ENCODE results near the gene SIN3B. TPM values are rescaled to one million over a fixed set of nuclear protein-coding genes. Genes with fewer than 3 reads are reported as not detected.

Gene SIN3B
- total RNA-seq, 2 donors from 2014 or later: 19.8 to 31.0 TPM

DNA sequence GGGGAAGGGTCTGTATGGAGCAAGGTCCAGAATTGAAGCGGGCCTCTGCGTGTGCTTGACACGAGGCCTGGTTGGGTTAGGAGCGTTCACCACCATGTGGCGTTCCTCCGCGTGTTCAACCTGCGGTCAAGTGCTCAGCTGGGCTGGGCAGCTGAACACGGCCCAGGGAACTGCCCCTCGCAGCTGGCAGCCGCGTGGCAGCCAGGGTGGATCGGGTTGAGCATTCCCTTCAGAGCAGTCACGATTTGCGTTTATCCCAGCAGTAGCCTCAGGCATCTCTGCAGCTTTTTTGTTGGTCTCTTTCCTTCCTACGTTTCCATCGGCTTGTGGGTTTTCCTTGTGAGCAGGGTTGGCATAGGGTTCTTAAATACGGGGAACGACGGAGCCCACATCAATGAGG lies 30.9 kb downstream of the SIN3B start:
- H3K9me3 ChIP-seq: no peaks in the 10 kb centered on the region
- H3K4me1 ChIP-seq: no peaks in the 10 kb centered on the region
- DNase-seq: no peak
- no peaks in the 10 kb centered on the region for H3K27me3 ChIP-seq
- no peak overlapping the region for H3K27ac ChIP-seq
- intact Hi-C loops (cut with DNase I): no loop called here
- no peak overlapping the region for H3K4me3 ChIP-seq
- no peak for TF ChIP-seq CTCF (IDR thresholded peaks at IDR 0.05)
- no peaks in the 10 kb centered on the region for H3K36me3 ChIP-seq
- H3K9ac ChIP-seq (ENCODE audit: low read depth in 2 of 2, low read length in 2 of 2): no peak overlapping the region

DNA sequence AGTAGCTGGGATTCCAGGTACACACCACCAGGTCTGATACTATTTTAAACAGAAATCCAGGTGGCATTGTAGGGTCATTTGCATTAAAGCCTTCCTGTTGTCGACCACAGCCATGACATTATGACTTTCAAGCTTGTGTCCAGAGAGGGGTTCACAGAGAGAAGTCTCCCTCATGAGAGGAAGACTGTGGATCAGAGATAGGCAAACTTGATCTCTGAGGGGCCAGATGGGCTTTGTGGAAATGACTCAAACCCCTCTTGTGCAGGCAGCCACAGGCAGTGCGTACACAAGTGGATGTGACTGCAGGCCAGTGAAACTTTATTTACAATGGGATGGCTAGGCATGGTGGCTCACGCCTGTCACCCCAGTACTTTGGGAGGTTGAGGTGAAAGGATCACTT lies 31.8 kb downstream of the SIN3B start:
- H3K9ac ChIP-seq (ENCODE audit: low read depth in 2 of 2, low read length in 2 of 2): no peak overlapping the region
- intact Hi-C loops (cut with DNase I): no loop called here
- no peaks in the 10 kb centered on the region for H3K4me1 ChIP-seq
- no peaks in the 10 kb centered on the region for H3K36me3 ChIP-seq
- H3K9me3 ChIP-seq: no peaks in the 10 kb centered on the region
- TF ChIP-seq CTCF (IDR thresholded peaks at IDR 0.05): no peak
- DNase-seq: no peak
- H3K27ac ChIP-seq: no peak overlapping the region
- H3K27me3 ChIP-seq: no peaks in the 10 kb centered on the region
- no peak overlapping the region for H3K4me3 ChIP-seq

GRCh38 chr19:16861834-16862233 lies 32.6 kb downstream of the SIN3B start:
- Histone ChIP-seq H3K4me3 (no peak overlapping the region), H3K36me3 (no peaks in the 10 kb centered on the region), H3K27ac (no peak overlapping the region), H3K9ac (ENCODE audit: low read depth in 2 of 2, low read length in 2 of 2) (no peak overlapping the region), H3K4me1 (no peaks in the 10 kb centered on the region), H3K9me3 (no peaks in the 10 kb centered on the region), H3K27me3 (no peaks in the 10 kb centered on the region)
- intact Hi-C loops (cut with DNase I): no loop called here
- TF ChIP-seq CTCF (IDR thresholded peaks at IDR 0.05): no peak
- no peak for DNase-seq

DNA sequence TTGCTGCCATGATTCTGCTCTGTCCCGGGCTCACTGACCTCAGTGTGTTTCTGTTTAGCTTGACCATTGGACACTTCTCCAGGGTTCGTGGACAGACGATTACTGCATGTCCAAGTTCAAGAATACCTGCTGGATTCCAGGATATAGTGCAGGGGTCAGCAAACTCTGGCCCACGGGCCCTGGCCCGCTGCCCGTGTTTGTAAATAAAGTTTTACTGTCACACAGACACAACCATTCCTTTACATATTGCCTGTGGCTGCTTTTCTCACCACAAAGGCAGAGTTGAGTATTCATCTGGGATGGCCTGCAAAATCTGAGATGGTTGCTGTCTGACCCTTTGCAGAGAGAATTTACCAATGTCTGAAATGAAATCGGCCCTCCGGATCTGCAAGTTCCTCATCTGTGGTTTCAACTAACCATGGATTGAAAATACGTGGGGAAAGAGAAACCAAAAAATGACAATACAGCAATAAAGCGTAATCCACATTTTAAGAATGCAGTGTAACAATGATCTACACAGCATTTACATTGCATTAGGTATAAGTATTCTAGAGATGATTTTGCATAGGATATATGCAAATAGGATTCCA lies 33.7 kb downstream of the SIN3B start:
- Histone ChIP-seq H3K9me3 (no peaks in the 10 kb centered on the region), H3K27ac (no peak overlapping the region), H3K27me3 (no peaks in the 10 kb centered on the region), H3K4me1 (no peaks in the 10 kb centered on the region), H3K36me3 (peaks cover 9% of the 10 kb centered on the region), H3K4me3 (no peak overlapping the region), H3K9ac (ENCODE audit: low read depth in 2 of 2, low read length in 2 of 2) (no peak overlapping the region)
- intact Hi-C loops (cut with DNase I): no loop called here
- no peak for TF ChIP-seq CTCF (IDR thresholded peaks at IDR 0.05)
- DNase-seq: no peak

DNA sequence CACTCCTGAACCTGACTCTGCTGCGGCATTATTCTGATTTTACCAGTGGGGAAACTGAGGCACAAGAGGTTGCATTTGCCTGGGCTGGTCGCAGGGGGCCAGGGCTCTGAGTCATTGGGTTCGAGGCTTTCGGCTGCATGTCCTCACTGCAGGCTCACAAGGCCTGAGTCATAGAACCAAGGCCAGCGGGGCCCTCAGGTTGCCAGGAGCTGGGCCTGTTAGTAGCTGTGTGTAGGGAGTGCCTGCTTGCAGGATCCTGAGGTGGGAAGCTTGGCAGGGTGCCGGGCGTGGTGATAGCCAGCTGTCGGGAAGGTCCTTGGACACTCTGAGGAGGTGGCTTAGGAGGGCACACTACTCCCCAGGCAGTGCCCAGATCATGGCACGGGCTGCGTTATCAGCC lies 38.0 kb downstream of the SIN3B start:
- no peak overlapping the region for H3K9ac ChIP-seq (ENCODE audit: low read depth in 2 of 2, low read length in 2 of 2)
- H3K9me3 ChIP-seq: no peaks in the 10 kb centered on the region
- no peak for TF ChIP-seq CTCF (IDR thresholded peaks at IDR 0.05)
- intact Hi-C loops (cut with DNase I): no loop called here
- H3K4me1 ChIP-seq: no peaks in the 10 kb centered on the region
- peaks cover 9% of the 10 kb centered on the region for H3K36me3 ChIP-seq
- H3K27ac ChIP-seq: no peak overlapping the region
- no peaks in the 10 kb centered on the region for H3K27me3 ChIP-seq
- H3K4me3 ChIP-seq: no peak overlapping the region
- no peak for DNase-seq
